ENCODE results near the gene HS3ST4.

- TF ChIP-seq CTCF (IDR thresholded peaks at IDR 0.05) (no peak), POLR2A (IDR thresholded peaks at IDR 0.05) (no peak), POLR2AphosphoS5 (IDR thresholded peaks at IDR 0.05) (no peak)
Measured at GRCh38 chr16:25689137-25689836, 2.5 kb upstream of the HS3ST4 start.
